BJ (cell line): ENCODE measurements around the gene PLK5. TPM values are rescaled to one million over a fixed set of nuclear protein-coding genes. Genes with fewer than 3 reads are reported as not detected.

Experiments used
- CTCF ChIA-PET: fragments of 350-600 bp; formaldehyde crosslinking; extraction: SDS; loops from one replicate; lab custom pipeline; 2021; ENCODE audit warnings: antibody characterized with exemption, inconsistent platforms; lab: Yijun Ruan, JAX
- POLR2A ChIA-PET: fragments of 300-600 bp; sonication (Branson Sonifier 250); formaldehyde crosslinking; extraction: SDS; loops from one replicate; lab custom pipeline; 2021; ENCODE audit warnings: antibody characterized with exemption; lab: Charles Lee
- DNase-seq: peaks from one replicate; pipeline ENCODE4 v3.0.0-alpha.2; 2011; ENCODE audit warnings: low read depth
- H3K27me3 ChIP-seq: 2 replicates; pipeline ENCODE4 v1.6.0; 2011; ENCODE audit warnings: low read length; ENCODE audit not compliant: control insufficient read depth, insufficient read depth
- H3K36me3 ChIP-seq: 2 replicates; pipeline ENCODE4 v1.5.1; 2011; ENCODE audit warnings: low read length; ENCODE audit not compliant: control insufficient read depth, insufficient read depth
- H3K4me3 ChIP-seq: 2 replicates; pipeline ENCODE4 v1.5.1; 2011; ENCODE audit warnings: low read depth, mild to moderate bottlenecking, control low read depth, low read length
- polyA plus RNA-seq: library from polyadenylated mRNA; depleted of rRNA; stranded (reverse); fragments of >200 nt; gene quantifications from 2 replicates; pipeline ENCODE4 v1.2.3, GENCODE V29; 2011
- TF ChIP-seq, protein P1 (sequence below): IDR thresholded peaks from 2 replicates; pipeline ENCODE4 v1.5.1; 2011; ENCODE audit warnings: low read depth, mild to moderate bottlenecking, control low read depth, inconsistent platforms, low read length, moderate library complexity; ENCODE audit not compliant: insufficient read depth

PLK5 gene
- polyA plus RNA-seq, 1 experiment, result not detected

DNA sequence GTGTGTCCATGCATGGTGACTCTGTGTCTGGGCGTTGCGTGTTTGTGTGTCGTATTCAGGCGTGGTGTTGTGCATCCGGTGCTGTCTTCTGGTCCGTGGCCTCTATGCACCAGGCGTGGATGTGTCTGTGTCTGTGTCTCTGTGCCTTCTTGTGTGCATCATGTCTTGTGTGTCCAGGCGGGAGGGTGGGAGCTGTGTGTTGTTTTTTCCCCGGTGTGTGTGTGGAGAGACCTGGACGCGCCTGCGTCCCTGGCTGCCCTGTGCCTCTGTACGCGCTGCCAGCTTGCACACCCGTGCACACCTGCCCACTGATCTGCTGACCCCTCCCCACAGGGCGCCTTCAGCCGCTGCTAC, 1.1 kb downstream of the PLK5 start:
- Histone ChIP-seq H3K4me3 (no peak overlapping the region), H3K36me3 (no peaks in the 10 kb centered on the region), H3K27me3 (peaks cover 16% of the 10 kb centered on the region)
- TF ChIP-seq, protein P1, sequence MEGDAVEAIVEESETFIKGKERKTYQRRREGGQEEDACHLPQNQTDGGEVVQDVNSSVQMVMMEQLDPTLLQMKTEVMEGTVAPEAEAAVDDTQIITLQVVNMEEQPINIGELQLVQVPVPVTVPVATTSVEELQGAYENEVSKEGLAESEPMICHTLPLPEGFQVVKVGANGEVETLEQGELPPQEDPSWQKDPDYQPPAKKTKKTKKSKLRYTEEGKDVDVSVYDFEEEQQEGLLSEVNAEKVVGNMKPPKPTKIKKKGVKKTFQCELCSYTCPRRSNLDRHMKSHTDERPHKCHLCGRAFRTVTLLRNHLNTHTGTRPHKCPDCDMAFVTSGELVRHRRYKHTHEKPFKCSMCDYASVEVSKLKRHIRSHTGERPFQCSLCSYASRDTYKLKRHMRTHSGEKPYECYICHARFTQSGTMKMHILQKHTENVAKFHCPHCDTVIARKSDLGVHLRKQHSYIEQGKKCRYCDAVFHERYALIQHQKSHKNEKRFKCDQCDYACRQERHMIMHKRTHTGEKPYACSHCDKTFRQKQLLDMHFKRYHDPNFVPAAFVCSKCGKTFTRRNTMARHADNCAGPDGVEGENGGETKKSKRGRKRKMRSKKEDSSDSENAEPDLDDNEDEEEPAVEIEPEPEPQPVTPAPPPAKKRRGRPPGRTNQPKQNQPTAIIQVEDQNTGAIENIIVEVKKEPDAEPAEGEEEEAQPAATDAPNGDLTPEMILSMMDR, result no peak
- CTCF ChIA-PET, result interaction anchor here (1.4 kb wide), 1 partner anchor 21 kb away, joined by 5 read pairs; no protein-coding TSS in a partner anchor
- DNase-seq, result no peak
- POLR2A ChIA-PET, result no interaction called here

DNA sequence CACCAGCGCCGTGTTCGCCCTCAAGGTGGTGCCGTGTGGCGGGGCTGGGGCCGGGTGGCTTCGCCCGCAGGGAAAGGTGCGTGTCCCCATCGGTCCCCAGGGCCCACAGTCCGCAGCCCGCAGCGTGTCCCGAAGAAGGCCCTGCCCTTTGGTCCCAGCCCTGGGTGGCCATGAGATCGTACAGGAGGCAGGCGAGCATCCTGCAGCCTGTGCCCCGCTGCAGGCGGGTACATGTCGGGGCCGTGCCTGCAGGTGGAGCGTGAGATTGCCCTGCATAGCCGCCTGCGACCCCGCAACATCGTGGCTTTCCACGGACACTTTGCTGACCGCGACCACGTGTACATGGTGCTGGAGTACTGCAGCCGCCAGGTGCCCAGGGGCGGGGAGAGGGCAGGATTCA, 1.5 kb downstream of the PLK5 start:
- ChIA-PET CTCF (interaction anchor here (1.4 kb wide), 1 partner anchor 21 kb away, joined by 5 read pairs; no protein-coding TSS in a partner anchor), POLR2A (no interaction called here)
- Histone ChIP-seq H3K27me3 (peaks cover 16% of the 10 kb centered on the region), H3K4me3 (no peak overlapping the region), H3K36me3 (no peaks in the 10 kb centered on the region)
- DNase-seq, result no peak
- TF ChIP-seq, protein P1, result no peak

DNA sequence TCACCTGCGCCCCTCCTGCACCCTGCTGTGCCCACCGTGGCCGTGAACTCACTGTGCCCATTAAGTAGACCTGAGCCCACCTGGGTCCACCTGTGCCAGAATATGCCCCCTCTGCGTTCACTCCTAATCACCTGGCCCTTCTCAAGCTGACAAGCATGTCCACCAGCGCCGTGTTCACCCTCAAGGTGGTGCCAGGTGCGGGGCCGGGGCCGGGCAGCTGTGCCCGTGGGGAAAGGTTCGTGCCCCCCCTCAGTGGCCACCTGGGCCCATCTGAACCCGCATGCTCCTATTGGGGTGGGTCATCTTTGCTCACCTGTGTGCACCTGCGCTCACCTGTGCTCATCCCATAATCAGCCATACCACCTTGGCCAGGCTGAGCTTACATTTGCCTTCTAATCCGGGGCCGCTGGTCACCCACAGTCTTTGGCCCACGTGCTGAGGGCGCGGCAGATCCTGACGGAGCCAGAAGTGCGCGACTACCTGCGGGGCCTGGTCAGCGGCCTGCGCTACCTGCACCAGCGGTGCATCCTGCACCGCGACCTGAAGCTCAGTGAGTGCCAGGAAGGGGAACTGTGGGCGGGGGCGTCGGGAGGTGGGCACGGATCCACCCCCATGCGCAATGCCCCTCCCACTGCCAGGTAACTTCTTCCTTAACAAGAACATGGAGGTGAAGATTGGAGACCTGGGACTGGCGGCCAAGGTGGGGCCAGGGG, 2.3 kb downstream of the PLK5 start:
- POLR2A ChIA-PET, result no interaction called here
- CTCF ChIA-PET, result interaction anchor here (0.6 to 1.4 kb wide), 2 partner anchors 20 kb away, joined by 3 to 5 read pairs; no protein-coding TSS in a partner anchor
- DNase-seq, result no peak
- H3K4me3 ChIP-seq, result no peak overlapping the region
- H3K36me3 ChIP-seq, result no peaks in the 10 kb centered on the region
- TF ChIP-seq, protein P1, result no peak
- peaks cover 16% of the 10 kb centered on the region for H3K27me3 ChIP-seq

DNA sequence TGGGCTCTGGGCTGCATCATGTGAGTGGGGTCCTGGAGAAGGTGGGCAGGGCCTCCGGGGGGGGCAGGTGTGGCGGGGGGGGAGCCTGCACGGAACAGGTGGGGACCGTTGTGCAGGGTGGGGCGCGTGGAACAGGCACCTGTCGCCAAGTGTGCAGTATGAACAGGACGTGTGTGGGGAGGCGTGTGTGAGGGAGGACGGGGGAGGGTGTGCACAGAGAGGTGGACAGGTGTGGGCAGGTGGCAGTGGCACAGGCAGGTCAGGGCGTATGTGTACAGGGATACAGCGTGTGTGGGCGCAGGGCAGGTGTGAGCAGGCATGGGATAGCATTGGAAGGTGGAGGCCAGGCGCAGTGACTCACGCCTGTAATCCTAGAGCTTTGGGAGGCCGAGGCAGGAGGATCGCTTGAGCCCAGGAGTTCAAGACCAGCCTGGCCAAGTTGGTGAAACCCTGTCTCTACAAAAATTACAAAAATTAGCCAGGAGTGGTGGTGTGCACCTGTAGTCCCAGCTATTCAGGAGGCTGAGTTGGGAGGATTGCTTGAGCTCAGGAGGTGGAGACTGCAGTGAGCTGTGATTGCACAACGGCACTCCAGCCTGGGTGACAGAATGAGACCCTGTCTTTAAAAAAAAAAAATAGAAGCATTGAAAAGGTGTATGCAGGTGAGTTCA, 3.2 kb downstream of the PLK5 start:
- Histone ChIP-seq H3K36me3 (no peaks in the 10 kb centered on the region), H3K4me3 (no peak overlapping the region), H3K27me3 (peaks cover 16% of the 10 kb centered on the region)
- TF ChIP-seq, protein P1, result no peak
- CTCF ChIA-PET, result no interaction called here
- POLR2A ChIA-PET, result no interaction called here
- no peak for DNase-seq

DNA sequence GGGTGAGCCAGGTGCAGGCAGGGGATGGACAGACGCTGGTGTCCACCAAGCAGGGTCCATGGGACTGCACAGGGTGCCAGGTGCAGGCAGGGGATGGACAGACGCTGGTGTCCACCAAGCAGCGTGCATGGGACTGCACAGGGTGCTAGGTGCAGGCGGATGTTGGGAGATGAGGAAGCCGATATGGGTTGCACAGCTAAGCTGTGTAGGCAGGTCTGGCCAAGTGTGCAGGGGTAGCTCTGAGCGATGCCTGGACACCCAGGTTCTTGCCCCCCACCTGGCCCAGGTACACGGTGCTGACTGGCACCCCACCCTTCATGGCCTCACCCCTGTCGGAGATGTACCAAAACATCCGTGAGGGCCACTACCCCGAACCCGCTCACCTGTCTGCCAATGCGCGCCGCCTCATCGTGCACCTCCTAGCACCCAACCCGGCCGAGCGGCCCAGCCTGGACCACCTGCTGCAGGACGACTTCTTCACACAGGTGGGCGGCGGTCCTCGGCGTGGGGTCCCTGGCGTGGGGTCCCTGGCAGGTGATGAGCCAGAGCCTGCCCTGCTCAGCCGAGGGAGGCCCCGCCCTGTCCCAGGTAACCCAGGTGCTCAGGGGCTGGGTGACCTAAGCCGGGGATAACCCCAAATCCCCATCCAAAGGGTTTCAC, 3.9 kb downstream of the PLK5 start:
- DNase-seq, result no peak
- ChIA-PET CTCF (no interaction called here), POLR2A (no interaction called here)
- Histone ChIP-seq H3K4me3 (no peak overlapping the region), H3K36me3 (no peaks in the 10 kb centered on the region), H3K27me3 (peaks cover 16% of the 10 kb centered on the region)
- TF ChIP-seq, protein P1, result no peak
